ENCODE results near the gene CYFIP1. TPM values are rescaled to one million over a fixed set of nuclear protein-coding genes. Genes with fewer than 3 reads are reported as not detected.

CYFIP1 gene
- total and polyA plus RNA-seq, 2 of the 8 experiments (the other 6 are each of a cell fraction or from before 2014, with no cell fraction given), result 38.6 to 81.7 TPM

GRCh38 chr15:22995795-22996194 lies 15.6 kb upstream of the CYFIP1 start:
- Histone ChIP-seq H3K9me3 (ENCODE audit: insufficient read depth in 2 of 2, low read depth in 1 of 2, low read length in 1 of 2) (no peaks in the 10 kb centered on the region), H3K4me3 (ENCODE audit: extremely low read depth in 1 of 4, insufficient read depth in 2 of 4, low read depth in 3 of 4, low read length in 4 of 4) (no peak overlapping the region), H2BK120ac (replicated peaks; ENCODE audit: low read depth, low read length) (no peak overlapping the region), H3K36me3 (ENCODE audit: control insufficient read depth in 2 of 4, insufficient read depth in 4 of 4, low read length in 3 of 4) (peaks cover 0 to 4% (median 0%) of the 10 kb centered on the region in 4 experiments; a peak in 4 of 8 replicates), H3K79me1 (ENCODE audit: low read depth, low read length) (no peaks in the 10 kb centered on the region), H3K14ac (ENCODE audit: insufficient read length) (no peak overlapping the region), H4K5ac (ENCODE audit: insufficient read length, low read depth, low read length) (no peak overlapping the region), H2BK20ac (ENCODE audit: low read length) (no peak overlapping the region), H4K91ac (replicated peaks; ENCODE audit: insufficient read length, low read length) (no peak overlapping the region), H2AK5ac (ENCODE audit: low read depth, low read length) (no peak overlapping the region), H3K27me3 (replicated peaks in 1 of 4; ENCODE audit: control insufficient read depth in 3 of 4, extremely low read depth in 1 of 4, insufficient read depth in 3 of 4, low read length in 3 of 4) (no peaks in the 10 kb centered on the region), H3K4me1 (replicated peaks in 1 of 4; ENCODE audit: control insufficient read depth in 3 of 4, insufficient read depth in 4 of 4, low read length in 3 of 4) (no peaks in the 10 kb centered on the region), H3K4ac (replicated peaks; ENCODE audit: insufficient read length, low read depth, low read length) (no peak overlapping the region), H3K18ac (ENCODE audit: extremely low read depth, low read length) (no peak overlapping the region), H2AFZ (ENCODE audit: low read length) (no peak overlapping the region), H2BK15ac (ENCODE audit: low read length) (no peak overlapping the region), H3K23me2 (ENCODE audit: low read depth, low read length) (no peaks in the 10 kb centered on the region), H3K56ac (replicated peaks; ENCODE audit: insufficient read length, low read depth, low read length) (no peak overlapping the region), H3K9ac (replicated peaks in 1 of 4; ENCODE audit: extremely low read depth in 1 of 4, low read depth in 3 of 4, low read length in 3 of 4) (no peak overlapping the region), H3K79me2 (ENCODE audit: control insufficient read depth in 1 of 2, insufficient read depth in 2 of 2, low read length in 2 of 2) (no peaks in the 10 kb centered on the region), H2BK5ac (ENCODE audit: low read depth, low read length) (no peak overlapping the region), H3K27ac (ENCODE audit: low read depth, low read length) (no peak overlapping the region), H4K20me1 (replicated peaks in 1 of 2; ENCODE audit: control insufficient read depth in 1 of 2, insufficient read depth in 2 of 2, low read length in 2 of 2) (no peaks in the 10 kb centered on the region), H2BK12ac (ENCODE audit: low read depth, low read length) (no peak overlapping the region), H3K23ac (ENCODE audit: insufficient read length) (no peak overlapping the region), H3K4me2 (ENCODE audit: insufficient read depth in 1 of 2, low read depth in 2 of 2, low read length in 2 of 2) (no peak overlapping the region), H4K8ac (ENCODE audit: extremely low read depth, insufficient read depth, low read length) (no peak overlapping the region)
- 87% methylated on average over 7 of the region's 7 CpGs; no CpG with 5 or more reads in 1 of the 2 experiments for WGBS, 2 experiments (ENCODE audit: extremely low coverage in 1 of 2, insufficient coverage in 1 of 2, insufficient read length in 1 of 2, insufficient replicate concordance in 2 of 2, low coverage in 1 of 2, low lambda C conversion rate in 2 of 2, missing lambda C conversion rate in 1 of 2)
- CTCF ChIA-PET (ENCODE audit: partially characterized antibody), result interaction anchor here (0.6 kb wide), 1 partner anchor 39 kb away, joined by 3 read pairs; no protein-coding TSS in a partner anchor
- DNase-seq (ENCODE audit: low read depth in 1 of 2, low spot score in 2 of 2) (no peak), FAIRE-seq (no peak)
- POLR2A ChIA-PET (ENCODE audit: partially characterized antibody), result no interaction called here
- no peak for TF ChIP-seq RBBP5 (IDR thresholded peaks at IDR 0.05; ENCODE audit: borderline replicate concordance, low read depth, low read length)

Measured in H1 (cell line).